HFF-Myc (cell line): ENCODE results near the gene RMDN3.
A peak's percentile ranks its signal among the peaks of the same experiment; 100 is the strongest.

ENCODE experiments used
- DNase-seq: peaks from one replicate; pipeline ENCODE4 v3.0.0-alpha.2; 2011; ENCODE audit warnings: low read depth; ENCODE audit errors: extremely low read depth
- H3K4me3 ChIP-seq: replicated peaks from 2 replicates; pipeline ENCODE4 v1.5.1; 2011; ENCODE audit warnings: low read depth, mild to moderate bottlenecking, control low read depth, low read length
- TF ChIP-seq, protein P1 (sequence below): IDR thresholded peaks from 2 replicates; pipeline ENCODE4 v1.5.1; 2012; ENCODE audit warnings: mild to moderate bottlenecking, low read depth, low read length, control low read depth; ENCODE audit errors: missing control alignments

Gene RMDN3

GRCh38 chr15:40754883-40755811 lies at the start of gene RMDN3:
Gene RMDN3, minus strand, starts transcription at chr15:40755254. Its CDS starts 471 bp downstream, at chr15:40754783.
- TF ChIP-seq, protein P1, sequence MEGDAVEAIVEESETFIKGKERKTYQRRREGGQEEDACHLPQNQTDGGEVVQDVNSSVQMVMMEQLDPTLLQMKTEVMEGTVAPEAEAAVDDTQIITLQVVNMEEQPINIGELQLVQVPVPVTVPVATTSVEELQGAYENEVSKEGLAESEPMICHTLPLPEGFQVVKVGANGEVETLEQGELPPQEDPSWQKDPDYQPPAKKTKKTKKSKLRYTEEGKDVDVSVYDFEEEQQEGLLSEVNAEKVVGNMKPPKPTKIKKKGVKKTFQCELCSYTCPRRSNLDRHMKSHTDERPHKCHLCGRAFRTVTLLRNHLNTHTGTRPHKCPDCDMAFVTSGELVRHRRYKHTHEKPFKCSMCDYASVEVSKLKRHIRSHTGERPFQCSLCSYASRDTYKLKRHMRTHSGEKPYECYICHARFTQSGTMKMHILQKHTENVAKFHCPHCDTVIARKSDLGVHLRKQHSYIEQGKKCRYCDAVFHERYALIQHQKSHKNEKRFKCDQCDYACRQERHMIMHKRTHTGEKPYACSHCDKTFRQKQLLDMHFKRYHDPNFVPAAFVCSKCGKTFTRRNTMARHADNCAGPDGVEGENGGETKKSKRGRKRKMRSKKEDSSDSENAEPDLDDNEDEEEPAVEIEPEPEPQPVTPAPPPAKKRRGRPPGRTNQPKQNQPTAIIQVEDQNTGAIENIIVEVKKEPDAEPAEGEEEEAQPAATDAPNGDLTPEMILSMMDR, result no peak
- peak within 1 kb of the TSS; percentile 92 for H3K4me3 ChIP-seq
- DNase-seq, result no peak

DNA sequence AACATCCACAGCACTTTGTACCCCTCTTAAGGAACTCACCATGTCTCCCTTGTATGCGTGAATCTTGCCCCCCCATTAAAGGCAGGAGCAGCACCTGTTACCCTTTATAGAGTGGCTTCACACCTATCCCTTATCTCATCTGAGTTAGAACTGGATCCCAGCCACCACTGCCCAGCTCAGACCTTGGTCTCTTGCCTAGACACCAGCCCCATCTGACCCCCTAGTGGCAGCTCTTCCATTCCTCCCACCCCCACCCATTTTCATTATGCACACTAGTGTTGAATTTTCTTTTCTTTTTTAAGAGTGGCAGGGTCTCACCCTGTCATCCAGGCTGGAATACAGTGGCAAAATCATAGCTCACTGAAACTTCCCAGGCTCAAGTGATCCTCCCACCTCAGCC lies 48.6 kb upstream of the RMDN3 start:
- TF ChIP-seq, protein P1, result no peak
- no peak overlapping the region for H3K4me3 ChIP-seq
- no peak for DNase-seq

DNA sequence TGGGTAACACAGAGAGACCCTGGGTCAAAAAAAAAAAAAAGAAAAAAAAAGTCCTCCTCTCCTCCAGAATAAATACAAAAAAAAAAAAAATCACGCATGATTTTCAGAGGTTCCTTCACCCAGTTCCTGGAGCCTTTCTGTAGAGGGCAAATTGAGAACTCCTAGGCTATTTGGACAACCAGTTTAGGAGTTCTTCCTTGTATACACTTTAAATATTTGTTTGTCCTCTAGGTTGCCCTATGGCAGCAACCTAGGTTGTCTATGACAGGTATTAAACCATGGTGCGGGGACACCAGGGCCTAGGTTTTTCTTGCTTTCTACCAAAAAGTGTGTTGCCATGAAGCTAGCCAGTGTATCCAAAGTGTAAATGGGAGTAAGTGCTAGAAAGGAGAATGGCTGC lies 48.0 kb upstream of the RMDN3 start:
- no peak overlapping the region for H3K4me3 ChIP-seq
- TF ChIP-seq, protein P1, result no peak
- DNase-seq, result no peak

- H3K4me3 ChIP-seq, result no peak overlapping the region
- DNase-seq, result no peak
- TF ChIP-seq, protein P1, result no peak
Measured at GRCh38 chr15:40799523-40799922, 44.5 kb upstream of the RMDN3 start.

DNA sequence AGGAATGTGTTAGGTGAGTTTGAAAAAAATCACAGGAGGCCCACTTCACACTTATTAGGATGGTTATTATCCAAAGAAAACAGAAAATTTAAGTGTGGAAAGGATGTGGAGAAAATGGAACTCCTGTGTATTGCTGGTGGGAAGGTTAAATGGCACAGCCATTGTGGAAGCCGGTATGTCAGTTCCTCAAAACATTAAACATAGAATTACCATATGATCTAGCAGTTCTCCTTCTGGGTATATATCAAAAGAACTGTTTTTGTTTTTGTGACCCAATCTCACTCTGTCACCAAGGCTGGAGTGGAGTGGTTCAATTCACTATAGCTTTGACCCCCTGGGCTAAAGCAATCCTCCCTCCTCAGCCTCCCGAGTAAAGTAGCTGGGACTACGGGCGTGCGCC lies 41.5 kb upstream of the RMDN3 start:
- TF ChIP-seq, protein P1, result no peak
- DNase-seq, result no peak
- H3K4me3 ChIP-seq, result no peak overlapping the region

DNA sequence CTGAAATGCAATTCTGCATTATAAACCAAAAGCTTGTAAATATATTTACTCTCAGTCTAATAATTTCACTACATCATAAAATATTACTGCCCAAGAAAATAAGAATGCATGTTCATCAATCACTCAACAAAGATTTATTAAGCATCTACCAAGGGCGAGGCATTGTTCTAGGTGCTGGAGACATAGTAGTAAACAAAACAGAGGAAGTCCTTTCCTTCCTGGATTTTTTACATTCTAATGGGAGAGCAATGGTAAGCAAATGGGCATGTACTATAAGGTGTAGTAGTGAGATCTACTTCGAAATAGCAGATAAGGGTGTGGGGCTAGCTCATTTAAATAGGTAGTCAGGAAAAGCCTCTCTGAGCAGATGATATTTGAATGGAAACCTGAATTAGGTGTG lies 41.0 kb upstream of the RMDN3 start:
- no peak for DNase-seq
- no peak overlapping the region for H3K4me3 ChIP-seq
- TF ChIP-seq, protein P1, result no peak
